WTC11 (cell line): ENCODE data around the gene SLC35A4.

ENCODE experiments used
- CREB1 ChIP-seq: sonication (generic); formaldehyde crosslinking; IDR thresholded peaks from 2 replicates; pipeline ENCODE4 v1.8.0; 2023; ENCODE audit warnings: mild to moderate bottlenecking, missing genetic modification reagents
- CTCF ChIP-seq: fragments of 200-600 bp; IDR thresholded peaks from 2 replicates; pipeline ENCODE4 v1.8.0; 2022; ENCODE audit warnings: antibody characterized with exemption
- ELF4 ChIP-seq: sonication (generic); formaldehyde crosslinking; IDR thresholded peaks from 2 replicates; pipeline ENCODE4 v1.8.1; 2022; ENCODE audit warnings: low read depth, mild to moderate bottlenecking, moderate library complexity, missing genetic modification reagents
- ETV6 ChIP-seq: sonication (generic); formaldehyde crosslinking; IDR thresholded peaks from 2 replicates; pipeline ENCODE4 v1.8.1; 2022; ENCODE audit warnings: mild to moderate bottlenecking, missing genetic modification reagents
- NR1H2 ChIP-seq: sonication (generic); formaldehyde crosslinking; IDR thresholded peaks from 2 replicates; pipeline ENCODE4 v1.9.0; 2021; ENCODE audit warnings: mild to moderate bottlenecking, moderate library complexity, missing genetic modification reagents
- SMAD4 ChIP-seq: sonication (generic); formaldehyde crosslinking; IDR thresholded peaks from 2 replicates; pipeline ENCODE4 v1.8.0; 2022; ENCODE audit warnings: mild to moderate bottlenecking, missing genetic modification reagents
- TCF7 ChIP-seq: sonication (generic); formaldehyde crosslinking; IDR thresholded peaks from 2 replicates; pipeline ENCODE4 v1.8.0; 2022; ENCODE audit warnings: mild to moderate bottlenecking, low read depth, missing genetic modification reagents, moderate library complexity
- TEAD1 ChIP-seq: sonication (generic); formaldehyde crosslinking; IDR thresholded peaks from 2 replicates; pipeline ENCODE4 v1.8.0; 2022; ENCODE audit warnings: mild to moderate bottlenecking, missing genetic modification reagents
- ZNF121 ChIP-seq: sonication (generic); formaldehyde crosslinking; IDR thresholded peaks from 2 replicates; pipeline ENCODE4 v1.8.0; 2023; ENCODE audit warnings: missing genetic modification reagents
- TF ChIP-seq, protein P1 (sequence below): sonication (generic); formaldehyde crosslinking; IDR thresholded peaks from 2 replicates; pipeline ENCODE4 v1.8.1; 2022; ENCODE audit warnings: low read depth, missing genetic modification reagents, borderline replicate concordance
- TF ChIP-seq, protein P2 (sequence below): sonication (generic); formaldehyde crosslinking; IDR thresholded peaks from 2 replicates; pipeline ENCODE4 v1.8.0; 2023; ENCODE audit warnings: missing genetic modification reagents
- TF ChIP-seq, protein P3 (sequence below): sonication (generic); formaldehyde crosslinking; IDR thresholded peaks from 2 replicates; pipeline ENCODE4 v1.8.0; 2022; ENCODE audit warnings: mild to moderate bottlenecking, missing genetic modification reagents
- TF ChIP-seq, protein P4 (sequence below): sonication (generic); formaldehyde crosslinking; IDR thresholded peaks from 2 replicates; pipeline ENCODE4 v1.8.1; 2023; ENCODE audit warnings: mild to moderate bottlenecking, moderate library complexity, missing genetic modification reagents
- TF ChIP-seq, protein P5 (sequence below): sonication (generic); formaldehyde crosslinking; IDR thresholded peaks from 2 replicates; pipeline ENCODE4 v1.8.1; 2023; ENCODE audit warnings: mild to moderate bottlenecking, missing genetic modification reagents, moderate library complexity

- no peak for TF ChIP-seq TEAD1
- TF ChIP-seq CTCF, result no peak
- no peak for TF ChIP-seq SMAD4 (CRISPR knock-in tag)
- TF ChIP-seq TCF7 (CRISPR knock-in tag), result no peak
- TF ChIP-seq, protein P1, sequence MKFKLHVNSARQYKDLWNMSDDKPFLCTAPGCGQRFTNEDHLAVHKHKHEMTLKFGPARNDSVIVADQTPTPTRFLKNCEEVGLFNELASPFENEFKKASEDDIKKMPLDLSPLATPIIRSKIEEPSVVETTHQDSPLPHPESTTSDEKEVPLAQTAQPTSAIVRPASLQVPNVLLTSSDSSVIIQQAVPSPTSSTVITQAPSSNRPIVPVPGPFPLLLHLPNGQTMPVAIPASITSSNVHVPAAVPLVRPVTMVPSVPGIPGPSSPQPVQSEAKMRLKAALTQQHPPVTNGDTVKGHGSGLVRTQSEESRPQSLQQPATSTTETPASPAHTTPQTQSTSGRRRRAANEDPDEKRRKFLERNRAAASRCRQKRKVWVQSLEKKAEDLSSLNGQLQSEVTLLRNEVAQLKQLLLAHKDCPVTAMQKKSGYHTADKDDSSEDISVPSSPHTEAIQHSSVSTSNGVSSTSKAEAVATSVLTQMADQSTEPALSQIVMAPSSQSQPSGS (CRISPR knock-in tag), result no peak
- TF ChIP-seq NR1H2 (CRISPR knock-in tag), result no peak
- TF ChIP-seq ETV6 (CRISPR knock-in tag), result no peak
- TF ChIP-seq, protein P2, sequence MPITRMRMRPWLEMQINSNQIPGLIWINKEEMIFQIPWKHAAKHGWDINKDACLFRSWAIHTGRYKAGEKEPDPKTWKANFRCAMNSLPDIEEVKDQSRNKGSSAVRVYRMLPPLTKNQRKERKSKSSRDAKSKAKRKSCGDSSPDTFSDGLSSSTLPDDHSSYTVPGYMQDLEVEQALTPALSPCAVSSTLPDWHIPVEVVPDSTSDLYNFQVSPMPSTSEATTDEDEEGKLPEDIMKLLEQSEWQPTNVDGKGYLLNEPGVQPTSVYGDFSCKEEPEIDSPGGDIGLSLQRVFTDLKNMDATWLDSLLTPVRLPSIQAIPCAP, result no peak
- TF ChIP-seq, protein P3, sequence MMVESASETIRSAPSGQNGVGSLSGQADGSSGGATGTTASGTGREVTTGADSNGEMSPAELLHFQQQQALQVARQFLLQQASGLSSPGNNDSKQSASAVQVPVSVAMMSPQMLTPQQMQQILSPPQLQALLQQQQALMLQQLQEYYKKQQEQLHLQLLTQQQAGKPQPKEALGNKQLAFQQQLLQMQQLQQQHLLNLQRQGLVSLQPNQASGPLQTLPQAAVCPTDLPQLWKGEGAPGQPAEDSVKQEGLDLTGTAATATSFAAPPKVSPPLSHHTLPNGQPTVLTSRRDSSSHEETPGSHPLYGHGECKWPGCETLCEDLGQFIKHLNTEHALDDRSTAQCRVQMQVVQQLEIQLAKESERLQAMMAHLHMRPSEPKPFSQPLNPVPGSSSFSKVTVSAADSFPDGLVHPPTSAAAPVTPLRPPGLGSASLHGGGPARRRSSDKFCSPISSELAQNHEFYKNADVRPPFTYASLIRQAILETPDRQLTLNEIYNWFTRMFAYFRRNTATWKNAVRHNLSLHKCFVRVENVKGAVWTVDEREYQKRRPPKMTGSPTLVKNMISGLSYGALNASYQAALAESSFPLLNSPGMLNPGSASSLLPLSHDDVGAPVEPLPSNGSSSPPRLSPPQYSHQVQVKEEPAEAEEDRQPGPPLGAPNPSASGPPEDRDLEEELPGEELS (CRISPR knock-in tag), result no peak
- TF ChIP-seq, protein P4, sequence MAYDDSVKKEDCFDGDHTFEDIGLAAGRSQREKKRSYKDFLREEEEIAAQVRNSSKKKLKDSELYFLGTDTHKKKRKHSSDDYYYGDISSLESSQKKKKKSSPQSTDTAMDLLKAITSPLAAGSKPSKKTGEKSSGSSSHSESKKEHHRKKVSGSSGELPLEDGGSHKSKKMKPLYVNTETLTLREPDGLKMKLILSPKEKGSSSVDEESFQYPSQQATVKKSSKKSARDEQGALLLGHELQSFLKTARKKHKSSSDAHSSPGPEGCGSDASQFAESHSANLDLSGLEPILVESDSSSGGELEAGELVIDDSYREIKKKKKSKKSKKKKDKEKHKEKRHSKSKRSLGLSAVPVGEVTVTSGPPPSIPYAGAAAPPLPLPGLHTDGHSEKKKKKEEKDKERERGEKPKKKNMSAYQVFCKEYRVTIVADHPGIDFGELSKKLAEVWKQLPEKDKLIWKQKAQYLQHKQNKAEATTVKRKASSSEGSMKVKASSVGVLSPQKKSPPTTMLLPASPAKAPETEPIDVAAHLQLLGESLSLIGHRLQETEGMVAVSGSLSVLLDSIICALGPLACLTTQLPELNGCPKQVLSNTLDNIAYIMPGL (CRISPR knock-in tag), result no peak
- no peak for TF ChIP-seq ELF4 (CRISPR knock-in tag)
- no peak for TF ChIP-seq CREB1 (CRISPR knock-in tag)
- TF ChIP-seq, protein P5, sequence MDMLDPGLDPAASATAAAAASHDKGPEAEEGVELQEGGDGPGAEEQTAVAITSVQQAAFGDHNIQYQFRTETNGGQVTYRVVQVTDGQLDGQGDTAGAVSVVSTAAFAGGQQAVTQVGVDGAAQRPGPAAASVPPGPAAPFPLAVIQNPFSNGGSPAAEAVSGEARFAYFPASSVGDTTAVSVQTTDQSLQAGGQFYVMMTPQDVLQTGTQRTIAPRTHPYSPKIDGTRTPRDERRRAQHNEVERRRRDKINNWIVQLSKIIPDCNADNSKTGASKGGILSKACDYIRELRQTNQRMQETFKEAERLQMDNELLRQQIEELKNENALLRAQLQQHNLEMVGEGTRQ (CRISPR knock-in tag), result no peak
- no peak for TF ChIP-seq ZNF121
Measured at GRCh38 chr5:140544986-140545385, 19.6 kb upstream of the SLC35A4 start.
